ENCODE data around the gene RPGRIP1L. TPM values are rescaled to one million over a fixed set of nuclear protein-coding genes. Genes with fewer than 3 reads are reported as not detected.

RPGRIP1L gene
- total RNA-seq, 1 donor from 2014 or later = 21.4 TPM

DNA sequence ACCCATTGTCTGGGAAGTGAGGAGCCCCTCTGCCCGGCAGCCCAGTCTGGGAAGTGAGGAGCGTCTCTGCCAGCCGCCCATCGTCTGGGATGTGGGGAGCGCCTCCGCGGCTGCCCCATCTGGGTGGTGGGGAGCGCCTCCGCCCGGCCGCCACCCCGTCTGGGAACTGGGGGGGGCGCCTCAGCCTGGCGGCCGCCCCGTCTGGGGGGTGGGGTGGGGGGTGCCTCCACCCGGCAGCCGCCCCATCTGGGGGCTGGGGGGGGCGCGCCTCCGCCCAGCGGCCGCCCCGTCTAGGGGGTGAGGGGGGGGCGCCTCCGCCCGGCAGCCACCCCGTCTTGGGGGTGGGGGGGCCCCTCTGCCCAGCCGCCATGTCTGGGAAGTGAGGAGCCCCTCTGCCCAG lies 78.4 kb downstream of the RPGRIP1L start:
- Mint-ChIP-seq H3K4me1 (ENCODE audit: unreplicated experiment) (peaks cover 8% of the 10 kb centered on the region), H3K4me3 (no peak overlapping the region), H3K27ac (no peak overlapping the region), H3K9me3 (no peaks in the 10 kb centered on the region), H3K27me3 (no peaks in the 10 kb centered on the region), H3K36me3 (peaks cover 11% of the 10 kb centered on the region)
- TF ChIP-seq, protein P1, sequence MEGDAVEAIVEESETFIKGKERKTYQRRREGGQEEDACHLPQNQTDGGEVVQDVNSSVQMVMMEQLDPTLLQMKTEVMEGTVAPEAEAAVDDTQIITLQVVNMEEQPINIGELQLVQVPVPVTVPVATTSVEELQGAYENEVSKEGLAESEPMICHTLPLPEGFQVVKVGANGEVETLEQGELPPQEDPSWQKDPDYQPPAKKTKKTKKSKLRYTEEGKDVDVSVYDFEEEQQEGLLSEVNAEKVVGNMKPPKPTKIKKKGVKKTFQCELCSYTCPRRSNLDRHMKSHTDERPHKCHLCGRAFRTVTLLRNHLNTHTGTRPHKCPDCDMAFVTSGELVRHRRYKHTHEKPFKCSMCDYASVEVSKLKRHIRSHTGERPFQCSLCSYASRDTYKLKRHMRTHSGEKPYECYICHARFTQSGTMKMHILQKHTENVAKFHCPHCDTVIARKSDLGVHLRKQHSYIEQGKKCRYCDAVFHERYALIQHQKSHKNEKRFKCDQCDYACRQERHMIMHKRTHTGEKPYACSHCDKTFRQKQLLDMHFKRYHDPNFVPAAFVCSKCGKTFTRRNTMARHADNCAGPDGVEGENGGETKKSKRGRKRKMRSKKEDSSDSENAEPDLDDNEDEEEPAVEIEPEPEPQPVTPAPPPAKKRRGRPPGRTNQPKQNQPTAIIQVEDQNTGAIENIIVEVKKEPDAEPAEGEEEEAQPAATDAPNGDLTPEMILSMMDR (conservative IDR thresholded peaks at IDR 0.05) = no peak
- no peak for DNase-seq (ENCODE audit: extremely low spot score, unreplicated experiment)

DNA sequence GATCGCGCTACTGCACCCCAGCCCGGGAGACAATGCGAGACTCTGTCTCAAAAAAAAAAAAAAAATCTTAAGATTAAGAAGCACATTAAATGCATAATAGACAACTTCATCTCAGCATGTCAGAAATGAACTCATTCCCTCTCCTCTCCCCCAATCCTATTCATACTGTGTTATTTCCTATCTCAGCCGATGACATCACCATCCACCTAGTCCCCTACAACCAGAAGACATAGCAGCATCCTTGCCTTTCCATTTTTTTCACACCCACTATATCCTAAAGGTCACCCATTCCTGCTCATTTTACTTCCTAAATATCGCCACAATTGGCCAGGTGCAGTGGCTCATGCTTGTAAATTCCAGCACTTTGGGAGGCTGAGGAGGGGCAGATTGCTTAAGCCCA lies 81.3 kb downstream of the RPGRIP1L start:
- Mint-ChIP-seq H3K4me1 (ENCODE audit: unreplicated experiment) (peaks cover 8% of the 10 kb centered on the region), H3K9me3 (no peaks in the 10 kb centered on the region), H3K4me3 (no peak overlapping the region), H3K27ac (no peak overlapping the region), H3K36me3 (peaks cover 8% of the 10 kb centered on the region), H3K27me3 (no peaks in the 10 kb centered on the region)
- TF ChIP-seq, protein P1 (conservative IDR thresholded peaks at IDR 0.05) = no peak
- no peak for DNase-seq (ENCODE audit: extremely low spot score, unreplicated experiment)

DNA sequence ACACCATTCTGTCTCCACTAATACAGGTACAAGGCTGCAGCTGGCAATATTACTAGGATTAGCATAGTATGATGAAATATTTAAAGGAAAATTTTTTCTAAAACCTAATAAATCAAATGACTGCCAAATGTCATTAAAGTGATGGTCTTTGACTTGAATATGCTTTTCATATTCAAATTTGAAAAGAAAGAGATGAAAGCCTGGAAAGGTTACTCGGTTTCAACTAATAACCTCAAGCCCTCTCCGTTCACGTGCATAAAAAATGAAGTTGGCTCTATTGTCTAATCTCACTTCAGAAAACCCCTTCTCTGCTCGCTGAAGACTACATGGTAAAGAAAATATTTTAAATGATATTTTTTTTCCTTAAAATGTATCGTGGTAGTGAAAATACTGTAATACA lies 83.2 kb downstream of the RPGRIP1L start:
- Mint-ChIP-seq H3K4me3 (no peak overlapping the region), H3K9me3 (no peaks in the 10 kb centered on the region), H3K36me3 (peaks cover 4% of the 10 kb centered on the region), H3K4me1 (ENCODE audit: unreplicated experiment) (no peaks in the 10 kb centered on the region), H3K27me3 (no peaks in the 10 kb centered on the region), H3K27ac (no peak overlapping the region)
- TF ChIP-seq, protein P1 (conservative IDR thresholded peaks at IDR 0.05) = no peak
- DNase-seq (ENCODE audit: extremely low spot score, unreplicated experiment) = no peak

DNA sequence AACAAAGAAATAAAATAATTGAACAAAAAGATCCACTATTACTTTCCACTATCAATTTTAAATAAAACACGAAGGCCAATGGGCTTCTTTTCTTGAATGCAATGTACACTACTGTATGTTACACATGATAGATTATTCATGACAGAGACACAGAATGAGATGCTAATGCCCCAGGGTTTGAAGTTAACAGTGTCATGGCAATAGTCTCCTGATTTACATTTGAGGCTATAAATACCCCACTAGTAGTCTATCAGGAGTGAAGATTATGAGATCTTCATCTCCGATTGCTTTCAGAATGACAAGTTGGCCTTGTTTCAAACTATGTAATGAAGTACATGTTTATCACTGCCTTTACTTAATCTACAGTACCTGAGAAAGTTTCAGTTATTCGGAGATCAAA lies 84.4 kb downstream of the RPGRIP1L start:
- H3K4me1 Mint-ChIP-seq (ENCODE audit: unreplicated experiment) = no peaks in the 10 kb centered on the region
- no peak overlapping the region for H3K4me3 Mint-ChIP-seq
- TF ChIP-seq, protein P1 (conservative IDR thresholded peaks at IDR 0.05) = no peak
- no peak overlapping the region for H3K27ac Mint-ChIP-seq
- no peak for DNase-seq (ENCODE audit: extremely low spot score, unreplicated experiment)
- H3K9me3 Mint-ChIP-seq = no peaks in the 10 kb centered on the region
- H3K27me3 Mint-ChIP-seq = no peaks in the 10 kb centered on the region
- H3K36me3 Mint-ChIP-seq = peaks cover 4% of the 10 kb centered on the region

DNA sequence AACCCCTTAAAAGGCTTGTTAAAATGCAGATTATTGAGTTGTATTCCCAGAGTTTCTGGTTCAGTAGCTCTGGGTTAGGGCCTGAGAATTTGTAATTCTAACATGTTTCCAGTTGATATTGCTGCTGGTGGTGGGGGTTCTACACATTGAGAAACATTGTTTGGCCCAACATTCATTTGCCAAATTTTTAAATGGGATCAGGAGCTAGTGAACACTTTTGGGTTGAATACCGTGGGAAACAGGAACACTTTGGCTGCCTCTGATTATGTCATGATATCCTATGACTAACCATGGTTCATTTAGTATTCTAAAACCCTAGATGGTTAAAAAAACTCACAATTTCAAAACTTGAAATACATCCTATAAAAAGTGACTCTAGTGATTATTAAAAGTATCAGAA lies 89.3 kb downstream of the RPGRIP1L start:
- TF ChIP-seq, protein P1 (conservative IDR thresholded peaks at IDR 0.05) = no peak
- H3K4me3 Mint-ChIP-seq = no peak overlapping the region
- peaks cover 3% of the 10 kb centered on the region for H3K9me3 Mint-ChIP-seq
- H3K27ac Mint-ChIP-seq = no peak overlapping the region
- H3K36me3 Mint-ChIP-seq = peaks cover 14% of the 10 kb centered on the region
- DNase-seq (ENCODE audit: extremely low spot score, unreplicated experiment) = no peak
- H3K4me1 Mint-ChIP-seq (ENCODE audit: unreplicated experiment) = peaks cover 17% of the 10 kb centered on the region
- no peaks in the 10 kb centered on the region for H3K27me3 Mint-ChIP-seq

DNA sequence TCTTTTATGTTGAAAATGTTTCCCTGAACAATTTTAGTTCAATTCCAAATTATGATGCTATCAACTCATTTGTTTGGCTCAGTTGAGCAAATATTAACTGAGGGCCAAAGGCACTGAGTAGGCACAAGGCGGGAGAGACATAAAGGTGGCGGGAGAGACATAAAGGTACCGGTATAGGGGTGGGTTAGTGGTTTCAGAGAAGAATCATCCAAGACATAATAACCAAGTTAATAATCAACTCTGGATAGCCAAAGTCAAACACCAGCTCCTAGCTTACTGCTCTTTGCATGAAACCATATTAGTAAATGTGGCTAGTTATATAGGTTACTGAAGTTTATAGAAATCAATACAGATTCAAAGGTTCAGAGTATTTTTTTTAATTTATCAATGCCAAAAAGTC lies 91.7 kb downstream of the RPGRIP1L start:
- Mint-ChIP-seq H3K9me3 (peaks cover 3% of the 10 kb centered on the region), H3K4me1 (ENCODE audit: unreplicated experiment) (peaks cover 17% of the 10 kb centered on the region), H3K27me3 (no peaks in the 10 kb centered on the region), H3K36me3 (peaks cover 19% of the 10 kb centered on the region), H3K4me3 (no peak overlapping the region), H3K27ac (no peak overlapping the region)
- TF ChIP-seq, protein P1 (conservative IDR thresholded peaks at IDR 0.05) = no peak
- no peak for DNase-seq (ENCODE audit: extremely low spot score, unreplicated experiment)

Measured in type B pancreatic cell (in vitro differentiated cells).